Tibial nerve (tissue), 4 donors: ENCODE results near the gene MICB. TPM values are rescaled to one million over a fixed set of nuclear protein-coding genes. Genes with fewer than 3 reads are reported as not detected.

Source experiments
- DNase-seq, 2 donors: peaks; one replicate each; pipeline ENCODE4 v3.0.0-alpha.2; 2019; ENCODE audit warnings: low spot score in 2 of 2
- H3K27ac ChIP-seq, 4 donors: fragments of 200-600 bp; sonication (generic) in 3 of 4; one replicate each; pipeline ENCODE4 v1.5.1; 2017 to 2019; ENCODE audit warnings: mild to moderate bottlenecking in 1 of 4
- H3K27me3 ChIP-seq, 2 donors: fragments of 200-600 bp; sonication (generic) in 1 of 2; one replicate each; pipeline versions ENCODE4 v1.5.1 to v1.6.0; 2017 to 2019
- H3K36me3 ChIP-seq, 3 donors: fragments of 200-600 bp; sonication (generic); one replicate each; pipeline ENCODE4 v1.5.1; 2018 to 2019
- H3K4me1 ChIP-seq, 4 donors: fragments of 200-600 bp; sonication (generic) in 3 of 4; one replicate each; pipeline ENCODE4 v1.5.1; 2017 to 2019
- H3K4me3 ChIP-seq, 4 donors: fragments of 200-600 bp; sonication (generic) in 3 of 4; one replicate each; pipeline ENCODE4 v1.5.1; 2017 to 2019; ENCODE audit warnings: mild to moderate bottlenecking in 1 of 4, moderate library complexity in 1 of 4
- H3K9me3 ChIP-seq, 4 donors: fragments of 200-600 bp; sonication (generic) in 3 of 4; one replicate each; pipeline ENCODE4 v1.5.1; 2017 to 2019
- CTCF ChIP-seq, 5 experiments: fragments of 200-600 bp in 3 of 5; fragments of 450-650 bp in 2 of 5; sonication (generic) in 3 of 5; IDR thresholded peaks; one replicate each; pipeline ENCODE4 v1.5.1; 2016 to 2019; ENCODE audit warnings: antibody characterized with exemption in 5 of 5, mild to moderate bottlenecking in 3 of 5, moderate library complexity in 2 of 5
- EP300 ChIP-seq, 2 donors: sonication (generic); formaldehyde crosslinking; IDR thresholded peaks; one replicate each; pipeline ENCODE4 v1.6.1; 2017; ENCODE audit warnings: antibody characterized with exemption in 2 of 2, mild to moderate bottlenecking in 1 of 2
- POLR2A ChIP-seq, 2 donors: fragments of 450-650 bp; IDR thresholded peaks; one replicate each; pipeline ENCODE4 v1.6.1; 2017; ENCODE audit warnings: antibody characterized with exemption in 2 of 2, mild to moderate bottlenecking in 2 of 2, moderate library complexity in 2 of 2
- WGBS, 2 donors: methylation state at CpG; one replicate each; pipeline ENCODE4 v1.1.5; 2018; 5-methylcytosine and 5-hydroxymethylcytosine counted together
- total RNA-seq, 4 donors: library from RNA; depleted of rRNA; stranded (reverse); fragments of >200 nt; gene quantifications; one replicate each; pipeline ENCODE4 v1.1.0, GENCODE V29; 2016

MICB gene
- total RNA-seq, 4 donors from 2014 or later, result 1.0 to 8.0 (median 4.1) TPM

- H3K27me3 ChIP-seq, result no peaks in the 10 kb centered on the region
- DNase-seq, result no peak
- no peak overlapping the region for H3K27ac ChIP-seq
- TF ChIP-seq EP300 (IDR thresholded peaks at IDR 0.05) (no peak), POLR2A (IDR thresholded peaks at IDR 0.05) (no peak), CTCF (IDR thresholded peaks at IDR 0.05) (no peak)
- WGBS, 2 donors, result 38 to 41% methylated on average over 2 of the region's 2 CpGs
- H3K36me3 ChIP-seq, result peaks cover 0 to 97% (median 60%) of the 10 kb centered on the region in 3 donors
- no peaks in the 10 kb centered on the region for H3K9me3 ChIP-seq
- peaks cover 4 to 44% (median 18%) of the 10 kb centered on the region in 4 donors for H3K4me1 ChIP-seq
- no peak overlapping the region for H3K4me3 ChIP-seq
These were observed 37.8 kb downstream of the MICB start for GRCh38 chr6:31535538-31536324.

- DNase-seq, result no peak
- Histone ChIP-seq H3K27ac (peak overlapping the region in 1 of 4 donors; percentile 99), H3K4me3 (peak overlapping the region in 1 of 4 donors; percentile 76), H3K36me3 (peaks cover 0 to 65% (median 39%) of the 10 kb centered on the region in 3 donors), H3K27me3 (no peaks in the 10 kb centered on the region), H3K9me3 (no peaks in the 10 kb centered on the region), H3K4me1 (peaks cover 4 to 55% (median 25%) of the 10 kb centered on the region in 4 donors)
- TF ChIP-seq POLR2A (IDR thresholded peaks at IDR 0.05), result no peak
- TF ChIP-seq EP300 (IDR thresholded peaks at IDR 0.05), result no peak
- TF ChIP-seq CTCF (IDR thresholded peaks at IDR 0.05), result no peak
- WGBS, 2 donors, result 62 to 67% methylated on average over 6 of the region's 6 CpGs
These were observed 41.0 kb downstream of the MICB start for GRCh38 chr6:31538805-31539400.

GRCh38 chr6:31540640-31541039 is 42.7 kb downstream of the MICB start:
- no peak for DNase-seq
- Histone ChIP-seq H3K4me3 (peak overlapping the region; percentile 65 to 84 (median 74)), H3K36me3 (peaks cover 0 to 47% (median 28%) of the 10 kb centered on the region in 3 donors), H3K27ac (peak overlapping the region; percentile 93 to 99 (median 98)), H3K4me1 (peaks cover 4 to 55% (median 25%) of the 10 kb centered on the region in 4 donors), H3K27me3 (no peaks in the 10 kb centered on the region), H3K9me3 (no peaks in the 10 kb centered on the region)
- WGBS, 2 donors, result 8 to 11% methylated on average over 4 of the region's 4 CpGs
- TF ChIP-seq CTCF (IDR thresholded peaks at IDR 0.05), result no peak
- TF ChIP-seq POLR2A (IDR thresholded peaks at IDR 0.05), result no peak

DNA sequence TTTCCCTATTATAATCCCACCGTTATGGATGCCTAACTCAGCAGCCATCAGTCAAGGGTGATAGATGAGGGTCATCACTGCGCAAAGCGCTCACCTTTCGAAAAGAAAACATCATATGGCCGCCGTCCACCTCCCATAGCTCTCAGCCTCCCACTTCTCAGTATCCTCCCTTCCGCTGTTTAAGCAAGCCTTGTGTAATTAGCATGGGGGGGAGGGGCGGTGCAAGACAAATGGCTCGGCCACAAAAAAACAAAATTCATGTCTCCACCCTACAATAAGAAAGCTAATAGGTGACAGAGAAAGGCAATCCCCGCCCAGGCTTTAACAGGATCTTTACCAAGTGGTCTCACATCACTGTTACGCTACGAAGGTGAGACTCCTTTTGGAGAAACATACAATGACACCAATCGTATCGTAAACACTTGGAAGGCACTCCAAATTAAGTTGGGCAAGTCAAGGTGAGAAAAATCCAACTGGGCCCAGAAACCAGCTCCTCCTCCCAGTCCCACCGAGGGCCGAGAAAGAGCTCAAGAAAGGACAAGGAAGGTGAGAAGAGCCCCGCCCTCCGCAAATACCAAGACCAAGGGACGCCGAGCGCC is 43.2 kb downstream of the MICB start:
- Histone ChIP-seq H3K27me3 (no peaks in the 10 kb centered on the region), H3K27ac (peak overlapping the region; percentile 93 to 99 (median 98)), H3K4me3 (peak overlapping the region; percentile 65 to 84 (median 74)), H3K9me3 (no peaks in the 10 kb centered on the region), H3K36me3 (peaks cover 0 to 42% (median 25%) of the 10 kb centered on the region in 3 donors), H3K4me1 (peaks cover 4 to 59% (median 25%) of the 10 kb centered on the region in 4 donors)
- TF ChIP-seq POLR2A (IDR thresholded peaks at IDR 0.05) (no peak), EP300 (IDR thresholded peaks at IDR 0.05) (no peak), CTCF (IDR thresholded peaks at IDR 0.05) (no peak)
- 0 to 1% methylated on average over 21 of the region's 21 CpGs for WGBS, 2 donors
- DNase-seq, result peak in 1 of 2 donors; percentile 66
